ENCODE data around the gene KPRP.

The KPRP gene, protein sequence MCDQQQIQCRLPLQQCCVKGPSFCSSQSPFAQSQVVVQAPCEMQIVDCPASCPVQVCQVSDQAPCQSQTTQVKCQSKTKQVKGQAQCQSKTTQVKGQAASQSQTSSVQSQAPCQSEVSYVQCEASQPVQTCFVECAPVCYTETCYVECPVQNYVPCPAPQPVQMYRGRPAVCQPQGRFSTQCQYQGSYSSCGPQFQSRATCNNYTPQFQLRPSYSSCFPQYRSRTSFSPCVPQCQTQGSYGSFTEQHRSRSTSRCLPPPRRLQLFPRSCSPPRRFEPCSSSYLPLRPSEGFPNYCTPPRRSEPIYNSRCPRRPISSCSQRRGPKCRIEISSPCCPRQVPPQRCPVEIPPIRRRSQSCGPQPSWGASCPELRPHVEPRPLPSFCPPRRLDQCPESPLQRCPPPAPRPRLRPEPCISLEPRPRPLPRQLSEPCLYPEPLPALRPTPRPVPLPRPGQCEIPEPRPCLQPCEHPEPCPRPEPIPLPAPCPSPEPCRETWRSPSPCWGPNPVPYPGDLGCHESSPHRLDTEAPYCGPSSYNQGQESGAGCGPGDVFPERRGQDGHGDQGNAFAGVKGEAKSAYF

DNA sequence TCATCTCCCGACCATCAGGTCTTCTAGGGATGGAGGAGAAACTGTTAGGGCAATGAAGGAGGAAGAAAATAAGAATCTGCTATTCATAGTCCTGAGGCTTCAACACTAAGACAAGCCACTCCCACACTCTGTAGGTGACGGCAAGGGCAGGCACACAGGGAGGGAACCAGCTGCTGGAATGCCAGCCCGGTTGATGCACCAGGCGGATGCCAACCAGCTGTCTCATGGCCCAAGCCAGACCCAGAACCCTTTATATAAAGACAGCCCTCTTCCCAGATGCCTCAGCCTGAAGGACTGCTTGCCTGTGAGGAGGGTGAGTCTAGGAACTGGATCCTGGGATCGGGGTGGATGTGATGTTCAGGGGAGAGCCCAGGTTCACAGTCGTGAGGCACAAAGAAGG lies at the start of gene KPRP:
KPRP (plus strand) TSS at position 279 of the 400 bp plus-strand sequence. CDS start 1,564 bp downstream, outside the sequence.
- no peak for DNase-seq

DNA sequence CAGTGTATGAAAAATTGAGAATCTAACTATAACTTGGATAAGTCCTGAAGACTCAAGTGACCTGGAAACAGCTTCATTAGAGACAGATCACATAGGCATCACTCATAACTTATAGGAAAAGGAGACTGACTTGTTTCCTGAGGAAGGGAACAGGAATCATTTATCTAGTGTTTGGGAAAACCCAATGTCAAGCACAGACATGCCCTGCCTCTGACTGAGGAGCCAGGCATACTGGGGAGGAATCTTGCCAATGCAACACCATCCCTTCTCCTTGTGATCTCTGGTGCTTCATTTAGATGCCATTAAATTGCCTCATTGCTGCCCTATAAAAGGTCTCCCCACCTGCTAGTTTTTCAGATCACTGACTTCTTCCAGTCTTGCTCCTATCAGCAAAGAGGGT lies 39.6 kb upstream of the KPRP start:
- no peak for DNase-seq

DNA sequence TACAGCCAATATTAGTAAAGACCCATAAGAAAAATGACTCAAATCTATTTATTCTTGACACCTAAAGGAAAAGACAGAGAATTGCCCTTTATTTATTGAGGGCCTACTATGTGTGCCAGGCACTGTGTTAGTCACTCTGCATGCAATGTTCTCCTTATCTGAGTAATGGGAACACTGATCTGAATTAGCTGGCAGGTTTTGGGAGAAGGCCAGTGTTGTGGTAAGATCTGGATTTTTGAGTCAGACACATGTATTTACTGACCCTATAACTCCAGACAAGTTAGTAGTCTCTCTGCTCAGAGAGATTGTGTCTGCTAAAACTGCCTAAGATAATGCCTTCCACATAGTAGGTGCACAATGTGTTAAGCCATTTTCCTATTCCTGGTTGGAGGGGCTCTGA lies 32.6 kb upstream of the KPRP start:
- no peak for DNase-seq

DNA sequence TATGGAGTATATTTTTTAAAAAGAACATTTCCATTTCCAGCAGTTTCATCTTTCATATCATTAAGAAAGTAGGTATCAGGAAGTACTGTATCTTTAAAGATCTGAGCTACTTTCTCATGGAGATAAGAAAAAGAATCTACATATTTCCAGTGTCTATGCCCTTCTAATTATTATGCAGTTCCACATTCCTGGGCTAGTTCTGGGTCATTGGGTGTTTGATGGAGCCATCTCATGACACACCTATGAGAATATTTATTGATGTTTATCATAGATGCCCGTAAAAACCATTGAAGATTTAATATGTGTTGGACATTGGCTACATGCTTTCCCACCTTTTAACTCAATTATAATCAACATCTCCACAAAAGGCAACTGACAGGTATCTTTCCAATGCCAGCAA lies 28.8 kb upstream of the KPRP start:
- no peak for DNase-seq

DNA sequence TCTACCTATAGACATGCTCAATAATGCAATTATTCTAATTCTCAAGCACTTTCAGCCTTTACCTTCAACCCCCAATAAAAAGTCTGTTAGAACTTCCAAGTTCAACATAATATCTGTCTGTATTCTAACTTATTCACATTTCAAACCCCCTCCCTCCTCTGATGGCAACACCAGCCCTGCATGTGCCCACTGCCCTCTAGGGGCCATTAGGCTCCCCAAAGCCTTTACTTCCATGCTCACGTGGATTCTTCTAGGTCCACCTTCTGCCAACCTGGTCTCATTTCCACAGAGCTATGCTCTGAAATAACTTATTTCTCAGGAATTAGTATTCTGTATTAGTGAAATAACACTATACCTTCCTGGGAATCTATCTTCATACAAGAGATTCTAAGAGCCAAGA lies 22.2 kb upstream of the KPRP start:
- DNase-seq, result no peak

DNA sequence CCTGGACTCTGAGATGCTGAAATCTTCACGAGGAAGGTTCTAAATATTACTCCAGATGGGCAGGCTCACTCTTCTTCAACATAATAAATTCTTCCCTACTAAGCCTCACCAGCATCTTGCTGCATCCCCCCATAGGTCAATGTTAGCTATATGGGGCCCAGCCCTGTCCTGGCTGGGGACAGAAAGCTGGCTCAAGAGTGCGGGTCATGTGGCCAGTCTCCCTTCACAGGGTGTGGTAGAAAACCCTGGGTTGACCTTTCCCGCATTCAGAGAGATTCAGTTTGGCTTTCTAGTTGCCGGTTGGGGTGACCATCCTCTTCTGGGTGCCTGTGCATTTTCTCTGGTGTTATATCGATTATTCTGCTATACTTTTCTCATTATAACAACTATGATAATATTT lies 19.8 kb upstream of the KPRP start:
- no peak for DNase-seq

DNA sequence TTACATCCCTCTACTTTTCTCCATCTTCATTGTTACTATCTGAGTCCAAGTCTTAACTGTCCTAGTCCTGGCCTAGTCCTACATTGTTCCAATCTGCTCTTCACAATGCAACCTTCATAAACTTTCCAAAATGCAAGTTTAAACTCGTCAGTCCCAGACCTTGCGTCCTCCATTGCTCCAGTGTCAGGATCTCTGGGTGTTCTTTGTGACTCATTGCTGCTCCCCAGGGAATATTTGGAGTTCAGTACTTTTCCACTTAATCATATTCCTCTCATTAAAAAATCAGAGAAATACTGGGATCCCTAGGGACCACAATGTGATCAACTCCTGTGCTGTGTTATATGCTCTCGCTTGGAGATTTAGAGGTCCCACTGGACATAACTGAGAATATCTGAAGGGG lies 18.0 kb upstream of the KPRP start:
- no peak for DNase-seq

DNA sequence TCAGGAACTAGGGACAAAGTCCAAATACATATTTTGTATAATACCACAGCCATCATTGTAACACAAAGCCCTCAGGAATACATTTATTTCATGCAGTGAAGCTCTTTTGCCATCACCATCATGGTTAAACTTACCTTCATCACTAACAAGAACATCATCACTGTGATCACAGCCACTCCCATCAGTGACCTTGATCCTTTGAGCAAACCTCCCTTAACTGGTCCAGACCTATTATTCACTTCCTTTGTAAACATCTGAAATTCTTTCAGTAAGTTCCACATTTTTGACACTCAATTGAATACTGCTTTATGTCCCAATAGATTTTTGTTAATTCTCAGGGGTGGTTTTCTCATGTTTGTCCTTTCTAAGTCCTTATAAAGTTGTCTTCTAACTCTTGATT lies 16.2 kb upstream of the KPRP start:
- DNase-seq, result no peak

DNA sequence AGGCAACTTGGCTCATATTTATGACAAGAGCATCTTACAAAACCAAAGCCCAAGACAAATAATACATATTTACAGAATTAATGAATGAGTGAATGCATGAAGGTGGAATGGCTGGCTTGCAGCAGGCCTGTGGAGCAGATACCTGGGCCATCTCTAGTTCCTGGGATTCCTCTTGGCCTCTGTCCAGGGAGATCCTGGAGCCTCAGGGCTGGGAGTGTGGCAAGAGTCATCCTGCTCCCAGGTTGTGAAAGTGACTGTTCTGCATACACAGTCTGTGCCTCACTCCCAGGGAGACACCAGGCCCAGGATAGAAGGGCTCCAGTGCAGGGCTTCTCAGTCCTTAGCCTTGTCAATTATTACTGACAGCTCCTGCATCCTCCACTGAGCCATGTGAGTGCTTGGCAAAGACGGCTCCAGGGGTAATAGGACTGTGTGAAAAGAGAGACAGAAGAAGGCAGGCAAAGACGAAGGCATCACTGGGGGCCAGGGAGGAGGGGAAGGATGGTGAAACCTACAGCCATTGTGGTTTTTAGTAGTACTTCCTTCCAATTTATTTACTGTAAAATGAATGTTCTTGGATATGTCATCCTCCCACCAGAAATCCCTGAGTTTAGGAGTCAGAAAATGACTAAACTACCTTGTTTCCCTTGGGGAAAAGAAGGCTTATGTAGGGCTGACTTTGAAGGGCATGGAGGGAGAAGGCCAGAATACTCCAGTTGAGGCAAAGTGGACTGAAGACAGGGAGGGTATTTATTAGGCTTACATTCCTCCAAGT lies 14.3 kb upstream of the KPRP start:
- no peak for DNase-seq

DNA sequence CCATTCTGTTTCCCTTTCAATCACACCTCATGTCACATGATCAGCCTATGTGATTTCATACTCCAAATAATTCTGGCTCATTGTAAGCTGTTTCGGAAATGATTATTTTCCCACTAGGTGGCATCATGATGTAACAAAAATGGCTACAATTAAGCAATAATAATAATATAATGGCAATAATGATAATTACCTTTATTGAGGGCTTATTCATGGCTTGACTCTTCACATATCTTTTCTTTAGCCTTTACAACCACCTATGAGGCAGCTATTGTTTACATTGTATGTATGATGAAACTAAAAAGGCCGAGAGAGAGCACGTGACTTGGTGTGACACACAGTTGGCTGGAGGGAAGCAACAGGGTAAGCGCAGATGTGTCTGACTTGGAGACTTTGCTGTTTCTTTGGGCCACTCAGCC lies 12.5 kb upstream of the KPRP start:
- no peak for DNase-seq

DNA sequence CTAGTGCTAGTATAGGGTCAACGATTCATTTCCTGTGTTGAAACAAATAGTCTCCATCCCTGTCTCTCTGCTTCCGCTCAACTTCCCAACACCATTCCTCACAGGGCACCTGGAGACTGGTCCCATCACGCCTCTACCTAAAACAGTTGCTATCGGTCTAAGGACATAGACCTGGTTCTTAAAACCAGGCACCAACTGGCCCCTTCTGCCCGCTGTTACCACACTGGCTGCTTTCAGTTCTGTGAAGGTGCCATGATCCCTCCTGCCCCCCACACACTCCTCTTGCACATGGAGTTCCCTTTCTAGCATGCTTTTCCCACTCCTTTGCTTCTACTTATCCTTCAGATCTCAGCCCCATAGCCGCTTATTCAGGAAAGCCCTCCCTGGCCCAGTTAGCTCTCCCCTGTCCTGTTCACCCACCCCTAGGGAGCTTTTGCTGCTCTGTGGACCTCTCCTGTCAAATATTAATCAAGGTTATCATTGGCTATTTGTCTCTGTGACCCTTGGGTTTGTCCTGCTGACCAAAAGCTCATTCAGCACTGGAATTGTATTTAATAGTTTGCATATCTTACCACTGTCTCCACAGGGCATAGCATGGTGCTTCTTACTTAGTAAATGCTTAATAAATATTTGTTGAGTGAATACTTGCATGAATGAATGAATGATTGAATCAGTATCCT lies 11.9 kb upstream of the KPRP start:
- DNase-seq, result no peak

DNA sequence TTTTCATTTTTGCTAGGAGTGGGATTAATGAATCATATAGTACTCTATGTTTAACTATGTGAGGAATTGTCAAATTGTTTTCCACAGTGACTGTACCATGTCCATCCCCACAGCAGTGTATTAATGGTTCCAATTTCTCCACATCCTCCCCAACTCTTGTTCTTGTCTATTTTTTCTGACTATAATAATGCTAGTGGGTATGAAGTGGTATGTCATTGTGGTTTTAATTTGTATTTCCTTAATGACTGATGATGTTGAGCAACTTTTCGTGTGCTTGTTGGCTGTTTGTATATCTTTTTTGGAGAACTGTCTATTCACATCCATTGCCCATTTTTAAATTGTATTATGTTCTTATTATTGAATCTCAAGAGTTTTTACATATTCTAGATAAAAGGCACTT lies 10.0 kb upstream of the KPRP start:
- DNase-seq, result no peak

DNA sequence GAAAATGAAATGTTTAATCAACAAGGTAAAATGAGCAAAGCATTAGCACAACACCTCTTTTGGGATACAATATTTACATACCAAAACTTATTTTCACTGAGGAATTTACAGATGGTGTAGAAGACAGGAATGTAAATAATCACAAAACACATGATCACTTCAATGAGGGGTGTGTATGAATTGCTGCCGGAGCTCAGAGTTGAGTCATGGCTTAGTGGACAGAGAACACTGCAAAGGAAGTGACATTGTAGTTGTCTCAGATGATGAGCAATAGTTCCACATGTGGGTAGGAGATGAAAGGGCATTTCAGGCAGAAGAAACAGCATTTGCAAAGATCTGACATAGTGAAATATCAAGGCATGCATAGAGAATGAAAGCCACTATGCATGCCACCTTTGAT lies 5.6 kb upstream of the KPRP start:
- DNase-seq, result no peak

DNA sequence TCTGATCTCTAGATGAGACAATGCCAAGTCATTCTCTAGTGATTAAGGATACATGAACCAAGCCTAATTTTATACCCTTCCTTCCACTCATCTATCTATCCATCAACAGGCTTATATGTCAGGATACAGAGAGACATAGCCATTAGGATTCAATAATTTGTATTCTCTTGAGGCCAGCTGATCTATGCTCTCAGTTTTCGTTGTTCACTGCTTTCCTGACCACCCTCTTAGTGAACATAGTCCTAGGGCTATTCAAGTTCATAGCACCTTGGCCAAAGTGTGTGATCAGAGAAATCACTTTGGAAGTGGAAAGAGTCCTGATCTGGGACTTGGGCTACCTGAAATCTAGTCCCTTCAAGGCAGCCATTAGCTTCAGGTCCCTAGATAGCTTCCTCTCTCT lies 4.2 kb upstream of the KPRP start:
- DNase-seq, result no peak

DNA sequence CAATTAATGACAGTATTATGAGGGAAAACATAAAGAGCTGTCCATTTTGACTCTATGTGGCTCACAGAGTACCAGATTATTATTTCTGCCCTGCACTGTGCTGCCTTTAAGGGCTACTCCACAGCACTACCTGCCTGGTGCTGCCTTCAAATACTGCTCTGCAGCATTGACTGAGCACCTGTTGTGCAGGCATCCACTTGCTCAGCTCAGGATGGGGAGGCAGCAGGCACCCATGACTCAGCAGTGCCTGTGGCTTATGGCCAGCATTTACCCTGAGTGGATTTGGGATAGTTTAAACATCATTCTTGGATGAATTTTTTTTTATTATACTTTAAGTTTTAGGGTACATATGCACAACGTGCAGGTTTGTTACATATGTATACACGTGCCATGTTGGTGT lies 953 bp upstream of the KPRP start:
- no peak for DNase-seq

DNA sequence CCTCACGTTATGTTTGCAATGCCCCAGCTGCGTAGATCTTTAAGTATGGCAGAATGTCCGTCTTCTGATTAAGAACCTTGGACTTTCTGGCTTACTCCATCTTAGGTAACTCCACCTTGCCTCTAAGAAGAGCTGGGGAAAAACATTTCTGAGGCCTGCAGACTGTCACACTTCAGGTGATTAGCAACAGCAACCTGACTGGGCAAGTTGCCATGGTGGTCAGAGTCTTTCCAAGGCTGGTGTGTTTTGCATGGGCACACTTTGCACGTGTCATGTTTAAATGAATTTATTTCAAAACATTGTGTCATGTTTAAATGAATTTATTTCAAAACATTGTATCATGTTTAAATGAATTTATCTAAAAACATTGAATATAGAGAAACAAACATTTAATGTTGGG lies 811 bp downstream of the KPRP start:
- DNase-seq, result no peak

DNA sequence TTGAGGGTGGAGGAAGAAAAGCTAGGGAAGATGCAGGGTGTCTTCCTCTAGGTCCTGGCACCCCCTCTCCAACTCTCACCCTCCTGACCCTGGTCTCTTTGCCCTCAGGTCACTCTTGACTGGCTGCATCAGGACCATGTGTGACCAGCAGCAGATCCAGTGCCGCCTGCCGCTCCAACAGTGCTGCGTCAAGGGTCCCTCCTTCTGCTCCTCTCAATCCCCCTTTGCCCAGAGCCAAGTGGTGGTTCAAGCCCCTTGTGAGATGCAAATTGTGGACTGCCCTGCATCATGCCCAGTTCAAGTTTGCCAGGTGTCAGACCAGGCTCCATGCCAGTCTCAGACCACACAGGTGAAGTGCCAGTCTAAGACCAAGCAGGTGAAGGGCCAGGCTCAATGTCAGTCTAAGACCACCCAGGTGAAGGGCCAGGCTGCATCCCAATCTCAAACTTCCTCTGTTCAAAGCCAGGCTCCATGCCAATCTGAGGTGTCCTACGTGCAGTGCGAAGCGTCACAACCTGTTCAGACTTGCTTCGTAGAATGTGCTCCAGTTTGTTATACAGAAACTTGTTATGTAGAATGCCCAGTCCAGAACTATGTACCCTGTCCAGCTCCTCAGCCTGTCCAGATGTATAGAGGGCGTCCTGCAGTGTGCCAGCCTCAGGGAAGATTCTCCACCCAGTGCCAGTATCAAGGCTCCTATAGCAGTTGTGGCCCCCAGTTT lies 1.8 kb downstream of the KPRP start:
- no peak for DNase-seq

DNA sequence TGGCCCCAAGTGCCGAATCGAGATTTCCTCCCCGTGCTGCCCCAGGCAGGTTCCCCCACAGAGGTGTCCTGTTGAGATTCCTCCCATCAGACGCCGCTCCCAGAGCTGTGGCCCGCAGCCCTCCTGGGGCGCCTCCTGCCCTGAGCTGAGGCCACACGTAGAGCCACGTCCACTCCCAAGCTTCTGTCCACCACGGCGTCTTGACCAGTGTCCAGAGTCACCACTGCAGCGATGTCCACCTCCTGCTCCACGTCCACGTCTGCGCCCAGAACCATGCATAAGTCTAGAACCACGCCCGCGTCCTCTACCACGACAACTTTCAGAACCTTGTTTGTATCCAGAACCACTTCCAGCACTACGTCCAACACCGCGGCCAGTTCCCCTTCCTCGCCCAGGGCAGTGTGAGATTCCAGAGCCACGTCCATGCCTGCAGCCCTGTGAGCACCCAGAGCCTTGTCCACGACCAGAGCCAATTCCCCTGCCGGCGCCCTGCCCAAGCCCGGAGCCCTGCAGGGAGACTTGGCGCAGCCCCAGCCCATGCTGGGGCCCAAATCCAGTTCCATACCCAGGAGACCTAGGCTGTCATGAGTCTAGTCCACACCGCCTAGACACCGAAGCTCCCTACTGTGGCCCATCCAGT lies 2.8 kb downstream of the KPRP start:
- DNase-seq, result no peak

DNA sequence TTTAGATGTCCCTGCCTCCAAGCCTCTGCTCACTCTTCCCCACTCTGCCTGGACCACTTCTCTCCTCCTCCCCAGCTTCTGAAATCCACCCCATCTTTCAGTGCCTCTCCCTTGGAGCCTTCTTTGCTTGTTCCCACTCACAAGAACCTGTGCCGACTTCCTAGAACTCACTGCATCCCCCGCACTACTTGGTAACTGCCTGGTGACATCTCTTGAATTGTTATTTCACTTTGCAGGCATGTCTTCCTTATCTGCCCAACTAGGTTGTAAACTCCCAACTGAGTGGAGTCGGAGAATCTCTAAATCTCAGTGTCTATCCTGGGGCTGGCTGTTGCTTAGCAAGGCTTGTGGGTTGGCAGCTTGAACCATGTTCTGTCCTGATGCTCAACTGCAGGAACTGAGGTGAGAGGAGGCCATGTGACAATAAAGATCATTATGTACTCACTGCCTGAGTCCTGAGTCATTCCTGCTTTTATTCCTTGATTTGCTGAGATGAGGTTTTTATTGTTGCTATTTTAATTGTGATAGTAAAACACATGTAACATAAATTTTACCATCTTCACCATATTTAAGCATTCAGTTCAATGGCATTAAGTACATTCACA lies 3.9 kb downstream of the KPRP start:
- no peak for DNase-seq

DNA sequence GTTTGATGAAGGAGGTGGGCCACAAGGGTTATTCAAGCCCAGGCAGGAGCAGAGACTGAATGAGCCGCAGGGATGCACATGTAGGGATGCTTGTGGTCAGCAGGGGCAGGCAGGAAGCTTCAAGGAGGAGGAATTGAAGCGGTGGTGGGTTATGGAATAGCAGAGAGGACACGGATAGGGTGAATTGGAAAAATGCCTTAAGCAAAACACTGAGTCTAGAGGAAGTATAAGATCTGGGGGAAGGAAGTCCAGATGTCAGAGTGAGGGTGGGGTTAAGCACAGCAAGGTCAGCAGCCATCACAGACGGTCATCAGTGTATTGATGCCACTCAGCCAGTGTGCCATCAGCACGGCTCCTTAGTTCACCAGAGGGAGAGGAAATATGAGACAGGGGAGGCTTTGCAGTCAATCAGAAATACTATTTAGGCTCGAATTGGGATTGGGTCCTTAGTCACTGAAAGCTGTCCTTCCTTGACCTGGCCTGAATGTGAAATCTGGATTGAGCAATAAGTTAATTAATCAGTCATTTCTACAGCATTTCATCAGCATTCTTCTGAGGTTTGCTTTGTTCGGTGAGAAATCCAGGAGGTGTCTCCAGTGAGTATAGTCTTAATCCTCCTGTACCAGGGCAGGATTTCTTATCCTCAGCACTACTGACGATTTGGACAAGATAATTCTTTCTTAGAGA lies 11.2 kb downstream of the KPRP start:
- no peak for DNase-seq

DNA sequence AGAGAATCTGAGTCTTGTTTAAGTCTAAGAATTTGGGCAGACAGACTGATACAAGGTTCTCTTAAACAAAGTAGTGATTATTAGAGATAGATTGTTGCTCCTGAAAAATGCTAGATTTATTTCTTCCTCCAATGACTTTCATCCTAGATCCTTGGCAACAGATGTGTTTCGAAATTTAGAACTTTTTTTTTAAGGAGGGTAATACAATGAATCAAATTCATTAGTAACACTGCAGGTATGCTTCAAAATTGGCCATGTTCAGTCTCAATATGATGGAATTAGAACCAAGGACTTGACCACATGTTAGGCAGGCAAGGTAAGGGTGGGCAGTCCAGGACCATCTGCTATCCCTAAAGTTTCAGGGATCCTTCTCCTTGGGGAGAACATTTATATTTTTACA lies 12.6 kb downstream of the KPRP start:
- DNase-seq, result no peak
